GM21515 (cell line): ENCODE data around the gene RBP3.

Source experiments
- ATAC-seq: cut with Tn5 transposase; IDR thresholded peaks from one replicate; pipeline ENCODE4 v1.9.1; 2021; ENCODE audit not compliant: unreplicated experiment

RBP3 gene

DNA sequence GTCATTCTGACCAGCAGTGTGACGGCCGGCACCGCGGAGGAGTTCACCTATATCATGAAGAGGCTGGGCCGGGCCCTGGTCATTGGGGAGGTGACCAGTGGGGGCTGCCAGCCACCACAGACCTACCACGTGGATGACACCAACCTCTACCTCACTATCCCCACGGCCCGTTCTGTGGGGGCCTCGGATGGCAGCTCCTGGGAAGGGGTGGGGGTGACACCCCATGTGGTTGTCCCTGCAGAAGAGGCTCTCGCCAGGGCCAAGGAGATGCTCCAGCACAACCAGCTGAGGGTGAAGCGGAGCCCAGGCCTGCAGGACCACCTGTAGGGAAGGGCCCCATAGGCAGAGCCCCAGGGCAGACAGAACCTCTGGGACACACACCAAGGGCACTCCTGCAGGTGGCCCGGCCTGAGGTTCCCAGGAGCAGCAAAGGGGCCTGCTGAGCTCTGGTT, 9.0 kb downstream of the RBP3 start:
- ATAC-seq = no peak

DNA sequence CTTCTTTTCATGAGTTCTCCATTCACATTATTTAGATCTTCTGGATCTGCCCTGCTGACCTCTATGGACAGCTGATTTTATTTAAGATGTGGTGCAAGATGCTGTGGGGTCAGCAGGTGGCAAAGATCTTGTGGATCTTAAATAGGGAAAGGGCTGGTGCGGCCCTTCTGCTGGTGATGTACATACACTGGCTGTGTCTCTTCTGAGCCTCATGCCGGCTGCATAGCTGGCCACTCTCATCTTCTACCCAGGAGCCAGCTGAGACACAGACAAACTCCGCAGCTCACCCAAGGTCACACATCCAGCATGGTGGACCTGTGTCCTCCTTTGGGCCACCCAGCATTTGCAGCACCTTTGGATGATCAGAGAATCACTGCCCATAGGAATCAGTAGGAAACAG, 9.7 kb downstream of the RBP3 start:
- no peak for ATAC-seq

DNA sequence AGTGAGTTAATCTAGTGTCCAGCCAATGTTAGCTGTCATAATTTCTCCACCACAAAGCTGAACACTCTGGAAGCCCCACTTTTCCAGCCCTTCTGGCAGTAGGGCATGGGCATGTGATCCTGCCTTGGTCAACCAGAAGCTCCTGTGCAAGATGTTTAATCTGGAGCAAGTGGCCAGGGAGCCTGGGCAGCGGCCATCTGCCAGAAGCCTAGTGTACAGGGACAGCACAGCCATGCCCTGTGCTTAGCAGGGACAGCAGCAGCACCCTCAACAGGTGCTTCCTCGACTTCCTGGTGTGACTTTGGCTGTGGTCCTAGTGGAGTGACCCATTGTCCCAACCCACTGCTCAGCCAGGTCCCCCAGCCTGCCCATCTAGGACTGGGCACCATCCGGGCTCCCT, 10.3 kb downstream of the RBP3 start:
- no peak for ATAC-seq

DNA sequence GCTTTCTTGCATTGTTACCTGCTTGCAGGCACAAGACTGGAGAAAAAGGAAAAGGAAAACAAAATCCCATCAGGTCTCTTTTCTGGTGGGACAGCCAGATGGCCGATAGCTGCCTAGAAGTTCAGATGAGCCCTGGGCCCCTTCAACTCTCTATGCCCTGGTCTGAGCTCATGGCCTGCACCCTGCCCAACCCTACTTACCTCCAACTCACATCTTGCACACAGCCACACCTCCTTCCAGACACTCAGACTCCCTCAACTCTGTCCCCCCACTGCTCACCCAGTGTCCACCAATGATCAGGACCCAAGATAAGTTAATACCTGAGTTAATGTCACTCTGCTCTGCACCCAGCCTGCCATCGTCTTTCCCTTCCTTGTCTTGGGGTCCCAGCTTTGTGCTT, 10.9 kb downstream of the RBP3 start:
- no peak for ATAC-seq

DNA sequence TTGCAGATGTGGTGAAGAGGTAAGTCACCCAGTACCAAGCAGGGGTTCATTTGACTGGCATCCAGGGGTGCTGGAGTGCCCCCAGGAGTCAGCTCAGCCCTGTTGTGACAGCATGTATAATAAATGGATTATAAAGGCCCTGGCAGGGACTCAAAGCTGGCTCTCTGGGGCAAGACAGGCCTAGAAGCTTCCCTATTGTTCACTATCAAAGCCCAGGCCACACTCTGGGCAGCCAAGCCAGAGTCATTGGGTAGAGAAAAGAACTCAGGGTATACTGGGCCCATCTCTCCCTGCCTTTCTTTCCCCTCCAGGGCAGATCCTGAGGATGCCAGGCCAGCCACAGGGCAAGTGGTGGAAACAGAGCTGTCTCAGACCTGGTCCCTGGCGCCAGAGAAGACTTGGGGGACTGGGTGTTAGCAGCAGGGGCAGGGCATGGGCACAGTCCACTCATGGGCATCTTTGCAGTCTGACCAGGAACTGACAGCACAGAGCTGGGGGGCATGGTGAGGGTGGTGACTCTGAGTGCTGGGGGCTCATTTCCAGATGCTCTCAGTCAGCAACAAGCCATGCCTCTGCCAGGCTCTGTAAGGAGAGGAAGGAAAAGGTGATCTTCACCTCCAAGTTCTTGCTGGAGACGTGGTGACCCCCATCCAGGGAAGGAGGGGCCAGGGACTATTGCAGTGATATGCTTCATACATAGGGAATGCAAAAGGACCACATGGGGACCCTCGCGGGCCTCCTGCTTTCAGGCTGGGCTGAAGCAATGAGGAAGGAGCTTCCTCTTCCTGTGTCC, 11.7 kb downstream of the RBP3 start:
- no peak for ATAC-seq

DNA sequence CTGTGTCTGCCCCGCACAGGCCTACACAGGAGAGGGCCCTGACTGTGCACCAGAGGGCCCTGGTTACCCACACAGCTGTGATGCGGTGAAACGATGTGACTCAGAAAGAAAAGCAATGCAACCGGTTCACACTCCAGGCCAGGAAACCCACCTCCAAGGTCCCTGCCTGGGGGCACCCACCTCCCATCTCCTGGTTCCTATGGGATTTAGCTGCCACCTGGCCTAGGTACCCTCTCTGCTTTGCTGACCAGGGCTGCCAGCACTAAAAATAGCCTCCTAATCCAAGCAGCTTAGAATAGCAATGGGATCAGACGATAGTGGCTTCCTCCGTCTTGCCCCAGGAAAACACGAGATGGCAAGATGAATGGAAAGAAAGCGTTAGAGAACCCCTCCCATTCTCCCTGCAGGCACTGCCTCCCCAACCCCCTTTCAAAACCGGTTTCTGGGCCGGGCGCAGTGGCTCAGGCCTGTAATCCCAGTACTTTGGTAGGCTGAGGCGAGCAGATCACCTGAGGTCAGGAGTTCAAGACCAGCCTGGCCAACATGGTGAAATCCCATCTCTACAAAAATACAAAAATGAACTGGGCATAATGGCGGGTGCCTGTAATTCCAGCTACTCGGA, 12.4 kb downstream of the RBP3 start:
- ATAC-seq = no peak

DNA sequence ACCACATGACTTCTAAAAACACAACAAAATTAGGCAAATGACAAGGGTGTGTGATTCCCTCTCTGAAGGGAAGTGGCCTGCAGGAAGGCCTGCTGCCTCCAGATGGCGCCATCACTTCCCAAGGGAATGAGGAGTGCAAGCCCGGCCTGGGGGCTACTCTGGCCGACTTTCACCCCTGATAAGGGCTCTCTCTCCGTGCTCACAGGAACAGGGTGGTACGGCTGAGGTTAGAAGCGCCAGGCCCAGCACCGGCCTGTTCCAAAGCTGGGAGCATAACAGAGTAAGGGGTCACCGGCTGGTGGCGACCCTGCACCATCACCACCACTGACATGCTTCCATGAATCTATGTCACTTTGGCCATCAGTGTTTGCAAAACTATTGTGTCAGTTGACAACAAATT, 13.1 kb downstream of the RBP3 start:
- ATAC-seq = no peak

DNA sequence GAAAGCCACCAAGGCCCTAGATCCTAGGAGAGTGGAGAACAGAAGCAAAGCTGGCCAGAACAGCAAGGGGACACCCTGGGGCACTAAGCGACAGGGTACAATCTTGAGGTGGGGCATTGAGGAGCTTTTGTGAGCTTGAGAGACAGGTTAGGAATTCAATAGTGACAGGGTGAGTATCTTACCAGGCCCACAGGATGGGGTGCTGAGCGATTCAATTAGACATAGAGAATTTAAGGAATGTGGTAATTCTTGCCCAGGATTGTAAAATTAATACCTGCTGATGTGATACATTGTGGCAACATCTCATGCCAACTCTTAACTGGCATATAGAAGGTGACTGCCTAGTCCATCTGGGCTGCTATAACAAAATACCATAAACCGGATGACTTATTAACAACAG, 14.0 kb downstream of the RBP3 start:
- ATAC-seq = no peak

DNA sequence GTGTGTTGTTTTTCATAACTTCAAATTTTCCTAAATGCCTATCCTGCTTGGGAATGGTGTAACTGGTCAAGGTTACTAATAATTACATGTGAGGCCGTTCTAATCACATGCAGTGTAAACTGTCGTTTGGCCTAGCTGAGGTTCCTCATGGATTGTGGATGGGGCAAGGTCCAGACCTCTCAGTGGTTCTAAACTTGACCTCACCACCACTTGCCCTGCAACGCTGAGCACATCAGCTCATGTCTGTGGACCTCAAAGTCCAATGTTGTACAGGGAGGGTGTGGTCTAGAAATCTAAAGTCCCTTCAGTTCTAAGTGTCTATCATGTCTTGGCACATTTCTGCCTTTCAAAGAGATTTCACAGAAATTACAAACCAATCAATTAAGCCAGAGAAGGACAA, 15.6 kb downstream of the RBP3 start:
- no peak for ATAC-seq

DNA sequence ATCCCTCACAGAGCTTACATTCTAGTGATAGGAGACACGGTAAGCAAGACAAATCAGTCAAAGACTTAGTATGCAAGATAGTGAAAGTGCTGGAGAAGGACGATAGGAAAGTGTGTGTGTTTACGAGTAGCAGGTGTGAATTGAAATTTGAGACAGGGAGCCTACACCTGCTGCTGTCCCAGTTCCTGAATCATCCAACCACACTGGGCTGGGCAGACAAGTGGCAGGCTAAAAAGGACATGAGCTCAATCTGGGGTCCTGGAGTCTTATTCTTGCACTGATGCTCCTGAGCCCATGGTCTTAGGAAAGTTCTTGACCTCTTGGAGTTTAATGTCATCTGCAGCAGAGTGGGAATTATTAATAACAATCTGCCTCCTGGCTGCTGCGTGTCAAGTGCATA, 16.2 kb downstream of the RBP3 start:
- no peak for ATAC-seq

DNA sequence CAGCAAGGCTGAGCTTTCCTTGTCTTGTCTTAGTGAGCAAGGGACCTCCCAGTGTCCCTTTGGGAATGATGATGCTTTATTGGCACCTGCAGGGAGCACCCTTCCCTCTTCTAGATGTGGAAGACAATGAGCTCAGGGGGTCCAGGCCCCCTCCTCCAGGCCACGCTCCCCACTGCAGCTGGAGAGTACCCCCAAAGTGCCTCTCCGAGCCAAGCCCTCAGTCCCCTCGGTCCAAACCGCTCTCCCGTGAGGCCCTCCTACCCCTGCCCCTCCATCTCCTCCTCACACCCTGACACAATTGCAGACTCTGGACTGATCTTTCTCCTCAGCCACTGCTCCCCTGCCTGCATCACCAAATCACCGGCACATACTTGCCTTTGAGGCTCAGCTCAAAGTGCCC, 16.7 kb downstream of the RBP3 start:
- no peak for ATAC-seq

DNA sequence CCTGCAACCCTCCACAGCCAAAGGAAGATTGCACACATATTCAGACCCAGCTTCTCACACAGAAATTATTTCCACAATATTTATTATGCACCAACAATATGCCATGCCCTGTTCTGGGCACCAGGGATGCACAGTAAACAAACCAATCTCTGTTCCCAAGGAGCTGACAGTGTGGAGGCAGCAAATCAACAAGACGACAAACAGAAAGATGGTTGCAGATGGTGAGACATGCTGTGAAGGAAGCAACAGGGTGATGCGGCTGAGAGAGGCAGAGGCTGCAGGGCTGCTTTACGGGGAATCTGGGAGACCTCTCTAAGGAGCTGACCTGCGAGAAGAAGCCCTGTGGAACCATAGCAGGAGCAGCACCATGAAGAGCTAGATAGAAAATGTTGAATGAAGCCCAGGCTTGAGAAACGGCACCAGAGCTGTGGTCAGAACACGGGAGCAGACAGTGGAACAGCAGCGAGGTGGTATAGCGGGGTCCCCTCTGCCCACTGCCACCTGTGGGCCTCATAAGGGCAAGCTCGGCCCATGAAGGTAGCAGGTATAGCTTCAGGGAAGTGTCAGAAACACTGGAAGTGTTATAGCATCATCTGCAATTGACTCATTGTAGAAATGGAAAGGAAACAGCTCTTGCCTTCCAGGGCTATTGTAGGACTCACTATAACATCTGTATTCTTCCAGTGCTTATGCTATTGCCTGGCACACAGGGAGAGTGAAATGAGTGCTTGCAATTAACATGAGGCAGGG, 17.4 kb downstream of the RBP3 start:
- no peak for ATAC-seq

DNA sequence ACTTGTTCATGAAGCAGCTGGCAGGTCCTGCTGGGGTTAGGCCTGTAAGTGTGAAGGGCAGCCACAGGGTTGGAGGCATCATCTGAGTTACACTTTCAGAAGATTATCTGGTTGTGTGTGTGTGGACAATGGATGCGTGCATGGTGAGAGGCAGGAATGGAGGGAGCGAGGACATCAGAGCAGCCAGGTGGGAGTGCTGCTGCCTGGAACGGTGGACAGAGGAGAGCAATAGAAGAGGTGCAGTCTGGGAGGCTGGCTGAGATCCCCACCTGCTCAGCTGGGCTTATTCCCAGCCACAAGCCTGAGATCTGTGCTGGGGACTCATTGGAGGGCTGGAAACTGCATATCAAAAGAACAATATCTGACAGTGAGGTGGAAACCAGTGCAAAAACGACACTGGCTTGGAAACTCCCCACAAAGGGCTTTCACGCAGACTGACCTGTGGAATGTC, 18.0 kb downstream of the RBP3 start:
- no peak for ATAC-seq

DNA sequence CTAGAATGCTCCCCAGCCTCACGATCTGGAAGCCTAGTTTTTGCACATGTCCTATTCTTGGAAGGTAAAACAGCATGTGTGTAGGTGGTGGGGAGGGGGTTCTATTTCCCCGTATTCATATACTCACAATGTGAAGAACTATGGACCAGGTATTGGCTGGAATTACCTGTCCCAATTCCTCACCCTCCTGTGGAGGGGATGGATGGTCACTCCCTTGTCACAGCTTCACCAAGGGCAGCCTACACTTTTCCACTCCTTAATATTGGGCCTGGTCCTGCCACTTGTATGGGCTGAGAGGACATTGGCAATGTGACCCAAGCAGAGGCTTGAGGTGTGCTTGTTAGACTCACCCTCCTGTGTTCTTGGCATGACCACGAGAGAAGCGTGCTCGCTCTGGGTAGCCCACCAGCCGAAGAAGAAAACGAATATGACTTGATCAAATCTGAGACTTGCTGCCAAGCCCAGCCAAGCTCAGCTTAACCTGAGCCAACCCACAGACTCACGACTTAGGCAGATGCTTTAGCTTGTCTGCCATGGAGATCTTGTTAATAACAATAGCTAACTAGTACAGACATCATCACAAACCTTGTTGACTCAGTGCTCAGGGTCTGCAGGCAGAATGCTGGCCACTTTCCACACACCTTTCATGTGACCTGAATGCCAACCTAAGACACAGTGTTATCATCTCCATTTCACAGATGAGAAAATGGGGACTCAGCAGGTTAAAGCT, 18.7 kb downstream of the RBP3 start:
- no peak for ATAC-seq

DNA sequence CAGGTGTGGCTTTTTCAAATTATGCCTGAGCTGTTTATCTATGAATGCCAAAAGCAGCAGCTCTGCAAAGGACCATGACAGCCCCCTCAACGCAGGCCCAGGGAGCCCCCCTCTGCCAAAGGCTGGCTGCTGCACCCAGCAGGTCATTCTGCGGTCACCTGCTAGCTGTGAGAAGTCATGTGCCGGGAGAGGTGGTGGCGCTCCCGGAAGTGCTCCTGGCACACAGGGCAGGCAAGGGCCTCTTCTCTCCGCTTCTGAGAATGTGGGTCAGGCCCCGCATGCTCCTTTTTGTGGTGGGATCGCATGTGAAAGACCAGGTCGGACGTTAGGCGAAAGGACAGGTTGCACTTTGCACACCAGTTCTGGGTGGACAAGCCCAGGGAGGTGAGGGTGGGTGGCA, 19.5 kb downstream of the RBP3 start:
- ATAC-seq = no peak

DNA sequence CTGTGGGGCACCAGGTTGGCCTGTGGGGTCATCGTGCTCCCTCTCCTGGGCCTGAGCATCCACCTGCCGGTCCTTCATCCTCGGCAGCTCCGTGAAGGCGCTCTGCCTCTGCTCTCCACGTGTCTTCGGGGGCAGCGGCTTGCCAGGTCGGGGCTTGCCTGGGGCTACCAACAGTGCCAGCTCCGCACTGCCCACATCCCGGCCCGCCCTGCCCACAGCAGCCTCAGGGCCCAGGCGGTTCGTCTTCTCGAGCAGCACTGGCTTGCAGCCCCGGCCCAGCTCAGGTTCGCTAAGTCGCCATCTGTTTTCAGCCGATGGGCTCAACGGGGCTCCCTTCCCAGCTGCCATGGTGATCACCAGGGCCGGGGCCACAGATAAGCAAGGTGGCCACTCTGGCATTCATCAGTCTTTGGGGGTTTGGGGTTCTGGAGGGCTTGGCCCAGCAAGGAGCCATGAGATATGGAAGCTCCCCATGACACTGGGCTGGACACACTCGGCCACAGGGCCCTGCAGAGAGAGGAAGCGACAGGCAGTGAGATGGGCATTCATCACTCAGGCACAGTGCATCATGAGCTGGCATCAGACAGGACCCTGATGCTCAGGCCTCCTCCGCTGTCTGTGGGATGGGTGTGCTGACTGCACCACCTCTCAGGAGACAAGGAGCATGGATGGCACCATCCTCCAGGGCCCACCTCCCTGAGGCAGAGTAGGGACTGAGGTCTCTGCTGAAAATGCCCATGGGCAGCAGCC, 20.4 kb downstream of the RBP3 start:
- no peak for ATAC-seq

DNA sequence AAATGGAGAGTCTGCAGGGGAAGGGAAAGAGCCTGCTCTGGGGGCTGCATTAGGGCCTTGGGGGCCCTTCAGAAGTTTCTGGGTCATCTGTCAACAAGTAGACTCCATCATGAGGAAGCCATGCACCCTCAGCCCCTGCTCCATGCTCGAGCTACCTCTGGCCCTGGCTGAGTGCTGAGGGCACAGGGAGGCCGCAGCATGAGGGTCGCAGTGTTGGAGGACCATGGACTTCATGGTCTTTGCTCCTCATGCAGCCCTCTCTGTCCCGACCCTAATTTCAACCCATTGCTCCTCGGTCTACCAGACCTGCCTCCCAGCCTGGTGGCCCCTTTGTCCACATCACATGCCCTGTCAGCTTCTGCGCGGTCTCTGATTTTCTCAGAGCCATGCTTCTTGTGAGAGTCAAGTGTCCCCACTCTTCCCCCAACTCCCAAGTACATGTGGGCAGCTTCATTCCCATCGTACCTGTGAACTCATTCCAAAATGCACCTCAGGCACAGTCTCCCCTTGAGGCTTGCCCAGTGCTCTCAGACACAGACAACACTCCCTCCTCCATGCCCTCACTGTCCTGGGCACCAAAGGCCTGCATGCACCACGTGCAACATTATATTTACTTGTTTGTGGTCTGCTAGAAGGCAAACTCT, 21.2 kb downstream of the RBP3 start:
- ATAC-seq = no peak

DNA sequence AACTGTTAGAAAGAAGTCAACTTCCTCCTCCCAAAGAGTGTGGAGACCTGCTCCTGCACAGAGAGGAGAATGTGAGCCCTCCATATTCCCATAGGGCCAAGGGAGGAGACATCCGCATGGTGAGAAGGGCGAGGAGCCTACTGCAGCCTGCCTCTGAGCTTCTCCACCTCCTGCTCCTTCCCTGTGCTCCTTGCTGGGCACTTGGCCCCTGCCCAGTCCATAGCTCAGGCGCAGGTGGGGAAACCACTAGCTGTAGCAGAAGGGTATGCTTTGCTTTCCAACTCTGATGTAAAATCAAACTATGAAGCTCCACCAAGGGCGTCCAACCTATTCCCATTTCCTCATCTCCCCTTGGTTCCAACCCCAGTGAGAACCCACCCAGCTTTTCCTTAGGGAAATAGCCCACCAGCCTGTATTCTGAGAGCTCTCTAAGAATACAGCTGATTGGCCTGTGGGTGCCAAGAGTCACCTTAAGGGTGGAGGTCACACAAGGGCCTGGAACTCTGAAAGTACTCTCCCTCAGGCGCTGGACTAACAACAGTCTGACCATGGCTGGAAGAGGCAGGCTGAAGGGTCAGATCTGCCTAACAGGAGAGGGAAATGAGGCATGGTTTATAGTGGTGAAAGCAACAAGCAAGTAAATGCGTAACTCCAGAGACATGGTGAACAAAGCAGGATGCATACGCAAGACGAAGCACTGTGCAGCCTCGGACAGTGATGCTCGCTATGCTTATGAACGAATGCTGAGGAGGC, 22.0 kb downstream of the RBP3 start:
- ATAC-seq = no peak

DNA sequence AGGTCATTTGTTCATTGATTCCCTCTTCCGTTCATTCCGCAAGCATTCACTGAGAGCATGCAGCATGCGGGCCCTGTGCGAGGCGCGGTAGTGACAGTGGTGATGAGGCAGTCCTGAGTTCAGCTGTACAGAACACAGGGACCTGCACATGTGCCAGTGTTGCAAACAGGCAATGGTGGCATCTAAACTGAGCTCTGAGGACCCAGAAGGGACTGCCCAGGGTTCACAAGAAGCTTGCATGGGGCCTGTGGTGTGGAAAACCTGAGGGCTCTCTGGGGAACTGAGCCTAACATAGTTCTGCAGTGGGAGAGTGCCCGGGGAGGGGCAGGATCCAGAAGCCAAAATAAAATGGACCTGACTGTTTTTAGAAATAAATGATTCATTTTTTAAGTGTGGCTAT, 22.7 kb downstream of the RBP3 start:
- no peak for ATAC-seq
